Epithelial cell of esophagus (primary cell): ENCODE data around the gene EPN3.

Experiments used
- DNase-seq: peaks from one replicate; pipeline ENCODE4 v3.0.0; 2010; ENCODE audit warnings: low read depth
- H3K4me3 ChIP-seq: 2 replicates; pipeline ENCODE4 v1.5.1; 2011; ENCODE audit warnings: mild to moderate bottlenecking, low read length, control low read depth
- TF ChIP-seq, protein P1 (sequence below): IDR thresholded peaks from 2 replicates; pipeline ENCODE4 v1.5.1; 2011; ENCODE audit warnings: low read depth, mild to moderate bottlenecking, low read length, control low read depth, inconsistent platforms; ENCODE audit not compliant: insufficient read depth; ENCODE audit errors: missing control alignments

EPN3 gene

DNA sequence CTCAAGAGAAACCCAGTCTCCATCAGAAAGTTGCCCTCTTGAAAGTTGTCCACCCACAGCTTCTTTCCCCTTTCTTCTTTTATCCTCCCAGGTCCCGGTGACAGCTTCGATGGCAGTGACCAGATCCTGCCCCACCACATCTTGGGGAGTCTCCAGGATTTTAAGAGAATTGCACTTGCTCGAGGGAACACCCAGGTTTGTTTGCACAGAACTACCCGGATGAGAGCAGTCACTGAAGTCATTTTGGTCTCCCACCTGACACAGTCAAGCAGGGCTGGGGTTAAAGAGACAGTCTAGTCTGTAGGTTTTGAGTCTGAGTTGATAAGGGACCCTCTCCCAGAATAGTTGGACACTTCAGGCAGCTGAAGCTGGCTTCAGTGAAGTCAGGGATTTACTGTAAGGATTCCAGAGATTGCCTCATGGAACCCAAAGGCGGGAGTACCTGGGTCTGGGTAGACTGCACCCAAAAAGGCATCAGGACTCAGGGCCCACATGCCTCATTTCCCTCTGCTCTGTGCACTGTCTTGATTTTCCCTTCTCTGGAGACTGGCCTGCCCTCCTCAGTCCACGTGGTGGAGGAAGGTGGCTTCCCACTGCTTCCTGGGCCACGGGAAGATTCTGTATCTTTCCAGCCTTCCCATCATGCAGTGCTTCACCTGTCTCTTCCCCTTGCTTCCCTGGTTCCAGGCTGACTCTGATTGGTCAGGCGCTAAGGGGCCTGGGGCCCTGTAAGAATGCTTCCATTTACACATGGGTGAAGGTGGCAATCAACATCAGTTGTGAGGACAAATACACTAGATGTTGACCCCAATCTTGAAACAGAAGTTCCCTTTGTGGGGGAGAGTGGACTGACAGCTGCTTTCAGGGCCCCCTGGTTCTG is 14.8 kb upstream of the EPN3 start:
- no peak for DNase-seq
- TF ChIP-seq, protein P1, sequence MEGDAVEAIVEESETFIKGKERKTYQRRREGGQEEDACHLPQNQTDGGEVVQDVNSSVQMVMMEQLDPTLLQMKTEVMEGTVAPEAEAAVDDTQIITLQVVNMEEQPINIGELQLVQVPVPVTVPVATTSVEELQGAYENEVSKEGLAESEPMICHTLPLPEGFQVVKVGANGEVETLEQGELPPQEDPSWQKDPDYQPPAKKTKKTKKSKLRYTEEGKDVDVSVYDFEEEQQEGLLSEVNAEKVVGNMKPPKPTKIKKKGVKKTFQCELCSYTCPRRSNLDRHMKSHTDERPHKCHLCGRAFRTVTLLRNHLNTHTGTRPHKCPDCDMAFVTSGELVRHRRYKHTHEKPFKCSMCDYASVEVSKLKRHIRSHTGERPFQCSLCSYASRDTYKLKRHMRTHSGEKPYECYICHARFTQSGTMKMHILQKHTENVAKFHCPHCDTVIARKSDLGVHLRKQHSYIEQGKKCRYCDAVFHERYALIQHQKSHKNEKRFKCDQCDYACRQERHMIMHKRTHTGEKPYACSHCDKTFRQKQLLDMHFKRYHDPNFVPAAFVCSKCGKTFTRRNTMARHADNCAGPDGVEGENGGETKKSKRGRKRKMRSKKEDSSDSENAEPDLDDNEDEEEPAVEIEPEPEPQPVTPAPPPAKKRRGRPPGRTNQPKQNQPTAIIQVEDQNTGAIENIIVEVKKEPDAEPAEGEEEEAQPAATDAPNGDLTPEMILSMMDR = no peak
- H3K4me3 ChIP-seq = no peak overlapping the region

DNA sequence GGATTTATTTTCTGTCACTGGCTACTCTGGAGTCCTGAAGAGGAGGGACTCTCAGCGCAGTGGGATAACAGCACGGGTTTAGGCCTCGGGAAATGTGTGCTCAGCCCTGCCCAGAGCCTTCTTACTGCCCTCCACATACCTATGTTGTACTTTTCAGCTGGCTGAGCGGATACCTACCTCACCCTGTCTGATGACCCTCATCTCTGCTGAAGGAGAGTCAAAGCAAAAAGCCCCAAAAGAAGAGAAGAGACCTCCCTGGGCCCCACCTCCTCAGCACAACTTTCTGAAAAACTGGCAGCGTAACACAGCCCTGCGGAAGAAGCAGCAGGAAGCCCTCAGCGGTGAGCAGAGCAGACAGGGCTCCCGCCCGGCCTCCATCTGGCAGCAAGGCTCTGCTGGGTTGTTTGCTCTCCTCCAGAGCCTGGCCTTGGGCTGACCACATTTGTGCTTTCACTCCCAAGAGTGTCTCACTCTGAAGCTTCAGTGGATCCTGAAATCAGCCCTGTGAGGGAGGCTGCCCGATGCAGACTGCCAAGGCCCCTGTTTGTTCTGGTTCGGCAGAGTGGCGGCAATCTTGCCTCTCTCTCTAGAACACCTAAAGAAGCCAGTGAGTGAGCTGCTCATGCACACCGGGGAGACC is 14.0 kb upstream of the EPN3 start:
- no peak overlapping the region for H3K4me3 ChIP-seq
- TF ChIP-seq, protein P1 = no peak
- no peak for DNase-seq

DNA sequence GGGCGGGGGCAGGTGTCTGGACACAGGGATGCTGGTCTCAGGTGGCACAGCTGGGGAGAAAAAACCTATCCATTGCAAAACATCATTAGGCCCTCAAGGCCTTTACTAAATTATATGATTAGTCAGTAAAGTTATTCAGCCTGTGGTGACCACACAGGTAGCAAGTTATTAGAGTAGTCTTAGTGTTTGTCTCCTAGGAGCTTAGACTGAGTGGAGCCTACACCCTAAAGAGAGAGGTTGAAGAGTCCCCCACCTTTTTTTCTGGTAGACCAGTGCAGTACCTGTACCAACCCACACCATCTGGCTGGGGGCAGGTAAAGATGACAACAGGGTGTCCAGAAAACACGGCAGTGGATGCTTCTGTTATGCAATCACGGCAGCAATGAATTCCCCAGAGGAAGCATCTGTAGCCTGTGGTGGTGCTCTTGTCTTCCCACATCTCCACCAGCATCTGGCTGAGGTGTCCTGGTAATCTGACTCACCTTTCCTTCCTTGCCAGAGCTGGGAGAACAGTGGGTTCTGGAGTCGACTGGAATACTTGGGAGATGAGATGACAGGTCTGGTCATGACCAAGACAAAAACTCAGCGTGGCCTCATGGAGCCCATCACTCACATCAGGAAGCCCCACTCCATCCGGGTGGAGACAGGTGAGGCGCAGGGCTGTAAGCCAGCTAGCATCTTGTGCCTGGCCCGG is 13.2 kb upstream of the EPN3 start:
- H3K4me3 ChIP-seq = no peak overlapping the region
- TF ChIP-seq, protein P1 = no peak
- DNase-seq = peak; percentile 95

DNA sequence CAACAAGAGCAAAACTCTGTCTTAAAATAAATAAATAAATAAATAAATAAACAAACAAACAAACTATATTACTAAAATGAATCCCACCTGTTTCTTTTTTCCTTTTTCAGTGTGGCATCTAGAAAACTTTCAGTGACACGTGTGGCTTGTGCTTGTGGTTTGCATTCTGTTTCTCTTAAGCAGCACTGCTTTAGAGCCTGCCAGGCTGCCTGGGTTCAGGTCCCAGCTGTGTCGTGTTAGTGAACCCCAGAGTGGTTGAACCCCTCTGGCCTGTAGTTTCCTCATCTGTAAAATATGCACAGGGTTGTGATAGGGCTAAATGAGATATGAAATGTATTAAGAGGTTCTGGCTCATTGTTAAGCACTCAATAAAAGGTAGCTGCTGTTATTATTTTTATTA is 12.1 kb upstream of the EPN3 start:
- TF ChIP-seq, protein P1 = no peak
- H3K4me3 ChIP-seq = no peak overlapping the region
- DNase-seq = no peak

DNA sequence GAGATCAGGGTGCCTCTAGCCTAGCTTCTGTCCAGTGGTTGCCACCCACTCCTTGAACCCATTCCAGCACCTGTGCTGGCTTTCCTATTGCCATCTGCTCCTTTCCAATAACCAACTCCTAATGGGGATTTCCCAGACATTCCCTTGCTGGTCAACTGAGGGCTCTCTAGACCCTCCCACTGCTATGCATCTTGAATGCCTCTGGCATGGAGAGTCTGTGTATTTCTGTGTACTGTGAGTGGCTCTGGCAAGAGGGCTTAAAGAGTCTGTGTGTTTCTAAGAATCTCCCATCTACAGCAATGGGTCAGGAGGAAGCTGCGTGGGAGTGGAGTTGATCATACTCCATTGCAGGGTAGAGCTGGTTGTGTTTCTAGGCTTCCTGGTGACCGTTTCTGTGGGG is 11.0 kb upstream of the EPN3 start:
- H3K4me3 ChIP-seq = no peak overlapping the region
- TF ChIP-seq, protein P1 = no peak
- DNase-seq = no peak

DNA sequence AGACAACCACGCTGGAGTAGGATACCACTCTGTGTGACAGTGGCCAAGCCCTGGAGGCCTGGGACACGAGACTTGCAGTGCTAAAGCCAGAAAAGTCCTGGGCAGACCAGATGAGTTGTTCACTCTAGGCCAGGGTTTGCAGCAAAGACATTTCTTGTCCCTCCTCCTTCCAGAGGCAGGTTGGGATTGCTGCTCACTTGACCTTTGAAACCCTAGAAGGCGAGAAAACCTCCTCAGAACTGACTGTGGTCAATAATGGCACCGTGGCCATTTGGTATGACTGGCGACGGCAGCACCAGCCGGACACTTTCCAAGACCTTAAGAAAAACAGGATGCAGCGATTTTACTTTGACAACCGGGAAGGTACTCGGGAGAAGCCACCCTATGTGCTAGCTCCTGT is 9.8 kb upstream of the EPN3 start:
- TF ChIP-seq, protein P1 = no peak
- no peak overlapping the region for H3K4me3 ChIP-seq

More for the DNA sequence above, 9.8 kb upstream of the EPN3 start:
- no peak for DNase-seq
